Mucosa of descending colon (tissue), 3 donors: ENCODE measurements around the gene CUL4A. TPM values are rescaled to one million over a fixed set of nuclear protein-coding genes. Genes with fewer than 3 reads are reported as not detected.

Source experiments
- ATAC-seq: fragments of 200-7000 bp; cut with Tn5 transposase; one replicate; pipeline ENCODE4 v1.9.1; 2020; ENCODE audit warnings: mild to moderate bottlenecking, moderate library complexity
- DNase-seq, 3 donors: peaks; one replicate each; pipeline ENCODE4 v3.0.0-alpha.2; 2020
- H3K36me3 ChIP-seq: fragments of 200-600 bp; one replicate; pipeline ENCODE4 v1.8.0; 2021; ENCODE audit warnings: low read depth, mild to moderate bottlenecking
- H3K4me1 ChIP-seq: fragments of 200-600 bp; one replicate; pipeline ENCODE4 v1.8.0; 2021; ENCODE audit warnings: low read depth, mild to moderate bottlenecking
- H3K4me3 ChIP-seq: fragments of 200-600 bp; one replicate; pipeline ENCODE4 v1.8.0; 2021; ENCODE audit warnings: mild to moderate bottlenecking
- H3K9me3 ChIP-seq: fragments of 200-600 bp; one replicate; pipeline ENCODE4 v1.8.0; 2021; ENCODE audit warnings: mild to moderate bottlenecking
- CTCF ChIP-seq: fragments of 200-600 bp; IDR thresholded peaks from one replicate; pipeline ENCODE4 v1.8.0; 2022; ENCODE audit warnings: antibody characterized with exemption, mild to moderate bottlenecking
- intact Hi-C, 2 donors: fragments of 100-400 bp; cut with DNase I in 1 of 2; cut with micrococcal nuclease in 1 of 2; formaldehyde crosslinking; loops; one replicate each; pipeline versions ENCODE4 v1.11.0 to v1.11.1; 2022; cut with DNase I, micrococcal nuclease
- total RNA-seq, 3 donors: library from RNA; stranded (reverse); fragmentation: NEBNext Ultra II Directional in 2 of 3; extraction: Animal tissue kit (Norgen Biotek cat#: 25700) in 2 of 3; gene quantifications; one replicate each; pipeline versions ENCODE4 v1.2.1 to v1.2.4, GENCODE V29; 2021 to 2023
- donor health status: DM: no; HTN: no; CAD: no; lungs with moderate emphysema.
- donor health status: DM: no; HTN: no; CAD: no.
- donor health status: DM: no; HTN: yes; CAD: no.

CUL4A gene
- total RNA-seq, 3 donors from 2014 or later = 57.2 to 71.8 (median 59.8) TPM

- DNase-seq (no peak), ATAC-seq (no peak)
- H3K9me3 ChIP-seq = no peaks in the 10 kb centered on the region
- TF ChIP-seq CTCF = no peak
- H3K36me3 ChIP-seq = peaks cover 6% of the 10 kb centered on the region
- intact Hi-C loops = no loop called here
- peaks cover 3% of the 10 kb centered on the region for H3K4me1 ChIP-seq
- H3K4me3 ChIP-seq = no peak overlapping the region
These were observed 32.6 kb upstream of the CUL4A start for GRCh38 chr13:113176822-113177221.

GRCh38 chr13:113178070-113178895 is 31.1 kb upstream of the CUL4A start:
- Histone ChIP-seq H3K4me3 (no peak overlapping the region), H3K36me3 (peaks cover 6% of the 10 kb centered on the region), H3K4me1 (peaks cover 3% of the 10 kb centered on the region), H3K9me3 (no peaks in the 10 kb centered on the region)
- ATAC-seq (no peak), DNase-seq (no peak)
- intact Hi-C loops = no loop called here
- TF ChIP-seq CTCF = no peak

GRCh38 chr13:113178896-113179167 is 30.6 kb upstream of the CUL4A start:
- H3K9me3 ChIP-seq = no peaks in the 10 kb centered on the region
- peaks cover 6% of the 10 kb centered on the region for H3K36me3 ChIP-seq
- no peak for TF ChIP-seq CTCF
- no peak for ATAC-seq
- no peak for DNase-seq
- no peak overlapping the region for H3K4me3 ChIP-seq
- intact Hi-C loops = no loop called here
- peaks cover 3% of the 10 kb centered on the region for H3K4me1 ChIP-seq

GRCh38 chr13:113179374-113180230 is 29.8 kb upstream of the CUL4A start:
- DNase-seq (no peak), ATAC-seq (no peak)
- no peak for TF ChIP-seq CTCF
- no peak overlapping the region for H3K4me3 ChIP-seq
- H3K9me3 ChIP-seq = no peaks in the 10 kb centered on the region
- peaks cover 6% of the 10 kb centered on the region for H3K36me3 ChIP-seq
- intact Hi-C loops = no loop called here
- H3K4me1 ChIP-seq = peaks cover 3% of the 10 kb centered on the region

- Histone ChIP-seq H3K9me3 (no peaks in the 10 kb centered on the region), H3K4me3 (no peak overlapping the region), H3K36me3 (peaks cover 6% of the 10 kb centered on the region), H3K4me1 (no peaks in the 10 kb centered on the region)
- intact Hi-C loops = no loop called here
- no peak for ATAC-seq
- DNase-seq = no peak
- no peak for TF ChIP-seq CTCF
These were observed 27.4 kb upstream of the CUL4A start for GRCh38 chr13:113182046-113182445.
